Fibroblast of the aortic adventitia (primary cell): ENCODE data around the gene KCNAB1. TPM values are rescaled to one million over a fixed set of nuclear protein-coding genes. Genes with fewer than 3 reads are reported as not detected.
"Not testable (repeated sequence)": the region's sequence is repeated elsewhere in the genome, so short reads cannot be mapped to it uniquely, and the experiment has no call there.

ENCODE experiments used
- DNase-seq: peaks from one replicate; pipeline ENCODE4 v3.0.0-alpha.2; 2010; ENCODE audit warnings: low read depth
- H3K4me3 ChIP-seq: 2 replicates; pipeline ENCODE4 v1.5.1; 2011; ENCODE audit warnings: low read depth, mild to moderate bottlenecking, control low read depth, low read length, moderate library complexity
- total RNA-seq: library from RNA; depleted of rRNA; stranded (reverse); fragments of >200 nt; gene quantifications from 2 replicates; pipeline ENCODE4 v1.2.3, GENCODE V29; 2012; ENCODE audit warnings: low replicate concordance
- TF ChIP-seq, protein P1 (sequence below): IDR thresholded peaks from 2 replicates; pipeline ENCODE4 v1.5.1; 2011; ENCODE audit warnings: mild to moderate bottlenecking, low read length, control low read depth, inconsistent platforms; ENCODE audit not compliant: insufficient read depth

KCNAB1 gene
- total RNA-seq, 1 donor = 3.3 TPM

DNA sequence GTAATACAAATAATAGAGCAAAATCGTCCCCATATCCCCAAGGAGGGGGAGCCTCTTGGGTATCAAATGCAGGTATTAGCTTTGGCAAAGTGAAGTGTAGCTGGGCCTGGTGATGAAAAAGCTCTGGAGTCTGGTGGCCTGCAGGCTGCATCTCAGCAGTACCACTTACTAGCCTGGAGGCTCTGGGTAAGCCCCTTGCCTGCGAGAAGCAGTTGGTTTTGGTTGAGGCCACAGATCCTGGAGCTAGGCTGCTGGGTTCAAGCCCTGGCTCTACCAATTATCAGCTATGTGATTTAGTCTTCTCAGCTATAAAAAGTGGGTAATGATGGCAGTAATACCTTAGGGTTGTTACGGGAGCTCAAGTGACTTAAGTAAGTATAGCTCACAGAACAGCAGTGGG, 6.1 kb downstream of the KCNAB1 start:
- TF ChIP-seq, protein P1, sequence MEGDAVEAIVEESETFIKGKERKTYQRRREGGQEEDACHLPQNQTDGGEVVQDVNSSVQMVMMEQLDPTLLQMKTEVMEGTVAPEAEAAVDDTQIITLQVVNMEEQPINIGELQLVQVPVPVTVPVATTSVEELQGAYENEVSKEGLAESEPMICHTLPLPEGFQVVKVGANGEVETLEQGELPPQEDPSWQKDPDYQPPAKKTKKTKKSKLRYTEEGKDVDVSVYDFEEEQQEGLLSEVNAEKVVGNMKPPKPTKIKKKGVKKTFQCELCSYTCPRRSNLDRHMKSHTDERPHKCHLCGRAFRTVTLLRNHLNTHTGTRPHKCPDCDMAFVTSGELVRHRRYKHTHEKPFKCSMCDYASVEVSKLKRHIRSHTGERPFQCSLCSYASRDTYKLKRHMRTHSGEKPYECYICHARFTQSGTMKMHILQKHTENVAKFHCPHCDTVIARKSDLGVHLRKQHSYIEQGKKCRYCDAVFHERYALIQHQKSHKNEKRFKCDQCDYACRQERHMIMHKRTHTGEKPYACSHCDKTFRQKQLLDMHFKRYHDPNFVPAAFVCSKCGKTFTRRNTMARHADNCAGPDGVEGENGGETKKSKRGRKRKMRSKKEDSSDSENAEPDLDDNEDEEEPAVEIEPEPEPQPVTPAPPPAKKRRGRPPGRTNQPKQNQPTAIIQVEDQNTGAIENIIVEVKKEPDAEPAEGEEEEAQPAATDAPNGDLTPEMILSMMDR = no peak
- DNase-seq = no peak
- no peak overlapping the region for H3K4me3 ChIP-seq

DNA sequence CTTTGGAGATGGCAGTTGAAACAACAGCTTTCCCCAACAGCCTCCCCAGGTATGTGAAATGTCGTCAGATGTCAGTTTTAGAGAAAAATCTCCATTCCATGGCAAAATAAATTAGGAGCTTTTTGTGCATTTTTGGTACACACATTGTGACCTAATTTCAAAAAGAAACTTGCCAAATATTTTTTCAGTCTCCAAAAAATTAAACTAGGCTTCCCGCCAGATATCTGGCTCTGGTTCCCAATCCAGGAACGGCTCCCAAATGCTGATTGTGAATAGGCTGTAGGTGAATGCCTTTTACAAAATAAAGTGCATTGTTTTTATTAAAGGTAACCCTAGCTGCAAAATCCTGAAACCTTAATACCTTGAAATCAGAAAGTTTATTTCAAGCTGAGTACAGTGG, 10.9 kb downstream of the KCNAB1 start:
- DNase-seq = peak; percentile 5
- TF ChIP-seq, protein P1 = no peak
- H3K4me3 ChIP-seq = no peak overlapping the region

DNA sequence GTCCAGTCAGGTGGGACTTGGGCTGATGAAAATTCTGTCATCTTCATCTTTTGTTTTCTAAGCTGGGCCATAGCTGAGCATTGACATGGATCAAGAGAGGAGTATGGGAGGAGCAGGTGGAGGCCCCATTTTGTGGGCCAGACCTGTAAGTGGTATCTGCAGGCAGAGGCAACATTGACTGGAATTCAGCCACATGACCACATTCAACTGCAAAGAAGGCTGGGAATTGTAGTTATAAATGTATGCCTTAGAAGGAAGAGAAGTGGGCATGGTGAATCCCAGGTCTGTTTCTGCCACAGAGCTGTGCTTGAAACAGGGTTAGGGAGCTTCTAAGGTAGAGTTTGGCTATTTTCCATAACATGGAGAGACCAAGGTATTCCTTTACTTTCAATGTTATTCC, 11.4 kb downstream of the KCNAB1 start:
- H3K4me3 ChIP-seq = no peak overlapping the region
- no peak for DNase-seq
- TF ChIP-seq, protein P1 = no peak

DNA sequence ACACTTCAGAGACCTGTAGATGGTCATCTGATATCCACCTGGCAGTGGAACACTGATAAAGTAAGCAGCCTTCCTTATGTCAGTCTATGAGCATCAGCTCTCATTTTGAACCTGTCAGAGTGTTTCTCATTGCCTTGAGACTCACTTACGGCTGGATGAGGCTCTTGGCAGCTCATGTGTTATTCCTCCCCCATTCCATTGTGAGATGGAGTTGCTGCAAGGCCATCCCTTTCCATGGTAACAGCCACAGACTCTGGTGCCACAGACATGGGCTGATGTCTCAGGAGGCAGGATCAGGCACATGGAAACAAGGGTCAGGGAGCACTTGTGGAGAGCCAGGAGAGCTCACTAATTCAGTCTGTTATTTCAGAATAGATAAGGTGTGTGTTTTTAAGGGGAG, 11.9 kb downstream of the KCNAB1 start:
- TF ChIP-seq, protein P1 = no peak
- no peak overlapping the region for H3K4me3 ChIP-seq
- DNase-seq = no peak

DNA sequence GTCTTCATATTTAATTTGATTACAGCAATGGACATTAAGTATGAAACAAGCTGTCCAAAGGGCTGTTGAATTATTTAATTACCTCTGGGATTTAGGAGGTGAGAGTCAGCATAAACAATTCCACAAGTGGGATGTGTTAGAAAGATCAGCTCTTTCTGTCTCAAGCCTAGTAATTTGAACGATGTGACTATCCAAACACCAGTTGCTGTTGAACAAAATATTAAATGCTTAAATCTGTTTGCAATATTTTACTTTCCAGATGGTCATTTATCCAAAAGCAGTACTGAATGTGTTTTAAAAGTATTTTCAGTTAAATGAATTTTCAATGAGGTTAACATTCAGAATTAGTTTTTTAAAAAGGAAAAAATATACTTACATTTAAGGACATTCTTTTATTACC, 12.7 kb downstream of the KCNAB1 start:
- H3K4me3 ChIP-seq = no peak overlapping the region
- DNase-seq = no peak
- TF ChIP-seq, protein P1 = no peak

DNA sequence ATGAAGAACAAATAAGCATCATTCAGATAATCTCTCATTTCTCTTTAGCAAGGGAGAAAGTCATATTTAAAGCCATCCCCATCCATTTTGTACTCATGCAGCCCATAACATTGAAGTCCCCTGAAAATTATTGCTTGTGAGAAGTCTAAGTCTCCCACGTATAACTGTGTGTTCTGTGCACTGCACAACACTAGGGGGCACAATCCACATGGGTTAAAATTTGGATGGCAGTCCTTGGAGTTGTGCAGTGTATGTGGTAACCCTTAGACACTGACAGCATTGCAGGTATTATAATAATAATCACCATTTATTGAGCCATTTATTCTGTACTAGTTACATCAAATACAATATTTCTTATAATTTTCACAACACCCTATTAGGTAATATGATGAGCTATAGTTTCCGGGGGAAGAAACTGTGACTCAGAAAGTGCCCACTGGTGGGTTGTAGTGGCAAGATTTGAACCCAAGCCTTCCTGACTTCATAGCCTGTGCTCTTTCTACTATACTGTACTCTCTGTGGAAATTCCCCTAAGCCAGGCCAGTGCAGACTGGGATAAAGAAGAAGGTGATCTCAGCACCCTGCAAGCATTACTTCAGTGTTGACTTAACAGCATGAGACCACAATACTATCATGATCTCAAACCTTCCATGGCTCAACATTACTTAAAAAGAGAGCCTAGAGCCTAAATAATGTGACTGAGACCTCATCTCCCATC, 15.7 kb downstream of the KCNAB1 start:
- DNase-seq = no peak
- TF ChIP-seq, protein P1 = peak; percentile 8
- H3K4me3 ChIP-seq = no peak overlapping the region

DNA sequence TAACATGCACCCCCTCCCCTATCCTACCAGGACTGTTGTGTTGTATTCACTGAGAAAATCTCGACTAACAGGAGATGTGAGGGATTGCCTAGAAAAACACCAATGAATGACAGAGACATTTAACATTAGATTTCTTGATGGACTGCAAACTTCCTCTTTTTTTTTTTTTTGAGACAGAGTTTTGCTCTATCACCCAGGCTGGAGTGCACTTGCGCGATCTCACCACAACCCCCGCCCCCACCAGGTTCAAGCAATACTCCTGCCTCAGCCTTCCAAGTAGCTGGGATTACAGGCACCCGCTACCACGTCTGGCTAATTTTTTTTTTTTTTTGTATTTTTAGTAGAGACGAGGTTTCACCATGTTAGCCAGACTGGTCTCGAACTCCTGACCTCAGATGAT, 17.0 kb downstream of the KCNAB1 start:
- not testable (repeated sequence) for DNase-seq, H3K4me3 ChIP-seq
